ENCODE measurements around the gene WRAP73. TPM values are rescaled to one million over a fixed set of nuclear protein-coding genes. Genes with fewer than 3 reads are reported as not detected.

WRAP73 gene
- polyA plus RNA-seq, 4 donors: 16.2 to 36.9 (median 29.3) TPM

DNA sequence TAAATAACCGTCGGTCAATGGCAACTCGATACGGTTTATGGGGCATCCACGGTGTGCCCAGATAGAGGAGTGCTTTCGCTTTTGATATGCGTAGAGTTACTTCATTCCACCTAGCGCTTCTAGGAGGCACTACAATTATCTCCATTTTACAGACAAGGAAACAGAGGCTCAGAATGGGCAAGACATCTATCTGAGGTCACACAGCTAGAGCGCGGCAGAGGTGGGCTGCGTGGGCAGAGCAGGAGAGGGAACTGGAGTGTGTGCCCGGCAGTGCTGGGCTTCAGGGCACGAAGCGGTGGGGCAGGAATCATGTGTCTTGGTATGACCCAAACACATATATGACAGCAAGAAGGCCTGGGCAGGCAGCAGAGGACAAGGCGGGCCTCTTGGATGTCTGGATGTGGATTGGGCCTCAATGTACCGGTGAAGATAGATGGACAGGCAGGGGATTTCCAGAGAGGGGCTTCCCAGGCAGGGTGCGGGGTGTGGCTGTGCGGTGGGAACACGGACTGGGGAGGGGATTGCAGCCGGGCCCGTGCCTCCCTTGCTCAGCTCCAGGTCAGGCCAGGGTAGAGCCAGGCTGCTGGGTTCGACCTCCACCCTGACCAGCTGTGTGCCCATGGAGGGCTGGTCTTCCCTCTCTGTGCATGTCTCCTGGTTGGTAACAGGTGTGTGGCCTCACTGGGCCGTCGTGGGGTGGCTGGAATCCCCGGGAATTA, 23.6 kb upstream of the WRAP73 start:
- H3K4me3 ChIP-seq (ENCODE audit: low read depth in 1 of 3, low read length in 3 of 3): peak overlapping the region in 1 of 3 donors; percentile 30
- peaks cover 0 to 11% (median 0%) of the 10 kb centered on the region in 3 donors for H3K27me3 ChIP-seq (ENCODE audit: control insufficient read depth in 3 of 3, insufficient read depth in 3 of 3, low read length in 3 of 3)
- WGBS, 3 donors: 51 to 76% (median 53%) methylated on average over 22 to 25 of the region's 25 CpGs
- peaks cover 0 to 11% (median 1%) of the 10 kb centered on the region in 3 donors for H3K4me1 ChIP-seq (ENCODE audit: control insufficient read depth in 3 of 3, insufficient read depth in 2 of 3, low read depth in 1 of 3, low read length in 2 of 3)
- FAIRE-seq (no peak), DNase-seq (peak in 1 of 2 donors; percentile 79)
- H3K9me3 ChIP-seq (ENCODE audit: control insufficient read depth in 2 of 2, insufficient read depth in 1 of 2, low read depth in 1 of 2, low read length in 1 of 2): no peaks in the 10 kb centered on the region
- H3K36me3 ChIP-seq (ENCODE audit: control insufficient read depth in 3 of 3, insufficient read depth in 2 of 3, low read depth in 1 of 3, low read length in 3 of 3): no peaks in the 10 kb centered on the region
- no peak overlapping the region for H3K27ac ChIP-seq (ENCODE audit: low read depth in 1 of 3, low read length in 2 of 3)

DNA sequence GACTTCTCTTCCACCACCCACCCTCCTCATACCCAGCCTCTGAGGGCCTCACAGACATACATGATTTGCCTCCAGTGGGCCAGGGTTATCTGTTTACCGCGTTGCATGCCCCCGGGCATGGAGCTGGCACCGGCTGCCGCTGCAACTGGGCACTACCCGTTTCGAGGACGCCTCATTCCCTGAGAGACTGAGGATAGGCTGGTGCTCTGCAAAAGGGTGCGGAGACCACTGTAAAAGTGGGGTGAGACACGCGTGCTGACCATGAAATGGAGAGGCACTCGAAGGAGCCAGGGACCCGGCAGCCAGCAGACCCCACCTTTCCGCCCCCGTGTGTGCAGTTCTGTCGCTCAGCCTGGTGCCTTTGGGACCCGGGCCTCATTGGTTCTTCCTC, 23.1 kb upstream of the WRAP73 start:
- Histone ChIP-seq H3K27me3 (ENCODE audit: control insufficient read depth in 3 of 3, insufficient read depth in 3 of 3, low read length in 3 of 3) (peaks cover 0 to 11% (median under 1%) of the 10 kb centered on the region in 3 donors), H3K4me1 (ENCODE audit: control insufficient read depth in 3 of 3, insufficient read depth in 2 of 3, low read depth in 1 of 3, low read length in 2 of 3) (peaks cover 0 to 12% (median 2%) of the 10 kb centered on the region in 3 donors), H3K27ac (ENCODE audit: low read depth in 1 of 3, low read length in 2 of 3) (no peak overlapping the region), H3K9me3 (ENCODE audit: control insufficient read depth in 2 of 2, insufficient read depth in 1 of 2, low read depth in 1 of 2, low read length in 1 of 2) (no peaks in the 10 kb centered on the region), H3K4me3 (ENCODE audit: low read depth in 1 of 3, low read length in 3 of 3) (peak overlapping the region in 1 of 3 donors; percentile 30), H3K36me3 (ENCODE audit: control insufficient read depth in 3 of 3, insufficient read depth in 2 of 3, low read depth in 1 of 3, low read length in 3 of 3) (no peaks in the 10 kb centered on the region)
- WGBS, 3 donors: 41 to 83% (median 44%) methylated on average over 15 to 17 of the region's 17 CpGs
- FAIRE-seq: no peak
- DNase-seq: no peak

DNA sequence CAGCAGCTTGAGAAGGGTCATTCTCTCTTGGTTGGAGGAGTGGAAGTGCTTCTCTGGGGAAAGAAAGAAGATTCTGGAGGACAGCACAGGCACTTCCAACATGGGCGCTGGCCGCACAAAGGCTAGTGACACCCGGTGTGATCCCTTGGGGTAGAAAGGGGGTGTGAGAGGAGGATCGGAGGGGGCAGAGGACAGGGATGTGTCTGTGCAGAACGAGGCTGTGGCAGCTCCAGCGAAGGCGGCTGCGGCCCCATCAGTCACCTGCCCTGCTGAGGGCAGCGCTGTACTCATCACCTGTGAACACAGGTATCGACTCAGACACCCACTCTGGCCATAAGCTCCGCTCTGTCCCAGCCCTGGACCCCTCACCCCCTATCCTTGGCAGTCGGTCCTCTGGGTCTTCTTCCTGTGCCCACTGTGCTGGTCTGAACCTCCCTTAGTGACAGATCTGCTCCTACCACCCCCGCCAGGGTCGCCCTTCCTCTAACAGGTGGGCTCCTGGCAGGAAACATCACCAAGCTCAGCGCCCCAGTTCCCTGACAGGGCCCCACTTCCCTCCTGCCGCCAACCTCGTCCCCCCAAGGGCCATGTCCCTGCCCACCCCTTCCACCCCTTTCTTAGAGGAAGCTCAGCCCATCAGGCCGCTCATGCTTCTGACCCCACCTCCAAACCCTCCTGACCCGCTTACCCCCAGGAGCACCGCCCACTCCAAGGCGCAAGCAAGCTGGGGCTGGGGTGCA, 22.5 kb upstream of the WRAP73 start:
- Histone ChIP-seq H3K27ac (ENCODE audit: low read depth in 1 of 3, low read length in 2 of 3) (no peak overlapping the region), H3K36me3 (ENCODE audit: control insufficient read depth in 3 of 3, insufficient read depth in 2 of 3, low read depth in 1 of 3, low read length in 3 of 3) (no peaks in the 10 kb centered on the region), H3K4me1 (ENCODE audit: control insufficient read depth in 3 of 3, insufficient read depth in 2 of 3, low read depth in 1 of 3, low read length in 2 of 3) (peaks cover 0 to 12% (median 2%) of the 10 kb centered on the region in 3 donors), H3K27me3 (ENCODE audit: control insufficient read depth in 3 of 3, insufficient read depth in 3 of 3, low read length in 3 of 3) (peaks cover 0 to 11% (median 4%) of the 10 kb centered on the region in 3 donors), H3K9me3 (ENCODE audit: control insufficient read depth in 2 of 2, insufficient read depth in 1 of 2, low read depth in 1 of 2, low read length in 1 of 2) (no peaks in the 10 kb centered on the region), H3K4me3 (ENCODE audit: low read depth in 1 of 3, low read length in 3 of 3) (no peak overlapping the region)
- DNase-seq (no peak), FAIRE-seq (no peak)
- WGBS, 3 donors: 74 to 76% (median 75%) methylated on average over 21 of the region's 21 CpGs

DNA sequence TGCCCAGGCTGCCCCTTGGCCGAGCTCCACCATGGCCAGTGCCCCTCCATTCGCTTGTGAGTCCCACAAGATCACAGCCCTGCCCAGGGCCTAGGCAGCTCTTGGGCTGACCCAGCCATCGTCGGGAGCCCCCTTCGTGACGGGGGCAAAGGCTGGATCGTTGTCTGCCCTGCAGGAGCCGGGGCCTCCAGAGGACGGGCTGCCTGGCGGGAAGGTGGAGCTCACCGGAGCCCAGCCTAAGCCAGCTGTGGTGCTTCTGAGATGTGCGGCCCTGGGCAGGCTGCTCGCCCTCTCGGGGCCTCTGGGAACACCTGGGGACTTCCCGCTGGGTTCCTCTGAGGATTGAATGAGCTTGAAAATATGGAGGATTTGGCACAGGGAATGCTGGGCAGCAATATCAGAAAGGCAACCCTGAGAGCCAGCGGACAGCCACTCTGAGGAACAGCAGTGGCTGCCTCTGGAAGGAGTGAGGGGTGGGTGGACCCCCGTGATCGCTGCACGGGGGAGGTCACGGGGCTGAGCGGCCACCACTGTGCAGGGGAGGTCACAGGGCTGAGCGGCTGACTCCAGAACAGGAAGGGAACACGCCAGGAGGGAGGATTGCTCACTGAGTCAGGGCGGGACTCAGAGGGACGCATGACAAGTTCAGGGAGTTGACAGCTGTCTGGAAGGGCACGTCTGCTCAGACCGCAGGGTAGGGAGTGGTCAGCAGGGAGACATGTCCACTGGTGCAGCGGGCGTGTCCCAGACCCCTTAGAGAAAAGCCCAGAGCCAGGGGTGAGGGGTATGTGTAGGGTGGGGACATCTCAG, 21.7 kb upstream of the WRAP73 start:
- H3K27ac ChIP-seq (ENCODE audit: low read depth in 1 of 3, low read length in 2 of 3): no peak overlapping the region
- peaks cover 2 to 15% (median 4%) of the 10 kb centered on the region in 3 donors for H3K27me3 ChIP-seq (ENCODE audit: control insufficient read depth in 3 of 3, insufficient read depth in 3 of 3, low read length in 3 of 3)
- H3K4me3 ChIP-seq (ENCODE audit: low read depth in 1 of 3, low read length in 3 of 3): no peak overlapping the region
- DNase-seq (no peak), FAIRE-seq (no peak)
- H3K4me1 ChIP-seq (ENCODE audit: control insufficient read depth in 3 of 3, insufficient read depth in 2 of 3, low read depth in 1 of 3, low read length in 2 of 3): peaks cover 0 to 12% (median 2%) of the 10 kb centered on the region in 3 donors
- no peaks in the 10 kb centered on the region for H3K9me3 ChIP-seq (ENCODE audit: control insufficient read depth in 2 of 2, insufficient read depth in 1 of 2, low read depth in 1 of 2, low read length in 1 of 2)
- 19 to 53% (median 32%) methylated on average over 28 to 29 of the region's 29 CpGs for WGBS, 3 donors
- H3K36me3 ChIP-seq (ENCODE audit: control insufficient read depth in 3 of 3, insufficient read depth in 2 of 3, low read depth in 1 of 3, low read length in 3 of 3): no peaks in the 10 kb centered on the region

DNA sequence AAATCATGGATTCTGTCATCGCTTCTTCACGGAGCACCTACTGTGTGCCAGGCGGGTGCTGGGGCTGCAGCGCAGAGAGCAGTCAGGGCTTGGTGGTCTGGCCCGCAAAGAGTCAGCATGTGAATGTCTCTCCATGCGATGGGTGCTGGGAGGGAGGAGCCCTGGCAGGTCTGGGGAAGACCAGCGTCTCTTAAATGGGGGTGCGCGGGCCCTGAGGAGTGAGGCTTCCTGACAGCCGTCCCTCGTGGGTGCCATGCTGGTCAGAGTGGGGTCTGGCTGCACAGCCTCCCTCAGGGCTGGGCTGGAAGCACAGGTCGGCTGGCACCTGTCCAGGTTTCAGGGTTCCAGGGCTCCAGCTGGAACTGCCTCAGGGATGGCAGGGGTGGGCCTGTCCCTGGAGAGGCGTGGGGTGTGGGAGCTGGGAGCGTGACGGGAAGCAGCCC, 20.9 kb upstream of the WRAP73 start:
- H3K9me3 ChIP-seq (ENCODE audit: control insufficient read depth in 2 of 2, insufficient read depth in 1 of 2, low read depth in 1 of 2, low read length in 1 of 2): no peaks in the 10 kb centered on the region
- no peak overlapping the region for H3K4me3 ChIP-seq (ENCODE audit: low read depth in 1 of 3, low read length in 3 of 3)
- no peak for FAIRE-seq
- no peaks in the 10 kb centered on the region for H3K36me3 ChIP-seq (ENCODE audit: control insufficient read depth in 3 of 3, insufficient read depth in 2 of 3, low read depth in 1 of 3, low read length in 3 of 3)
- 74 to 86% (median 75%) methylated on average over 15 of the region's 15 CpGs for WGBS, 3 donors
- H3K27ac ChIP-seq (ENCODE audit: low read depth in 1 of 3, low read length in 2 of 3): no peak overlapping the region
- peaks cover 2 to 15% (median 4%) of the 10 kb centered on the region in 3 donors for H3K27me3 ChIP-seq (ENCODE audit: control insufficient read depth in 3 of 3, insufficient read depth in 3 of 3, low read length in 3 of 3)
- peaks cover 0 to 12% (median 2%) of the 10 kb centered on the region in 3 donors for H3K4me1 ChIP-seq (ENCODE audit: control insufficient read depth in 3 of 3, insufficient read depth in 2 of 3, low read depth in 1 of 3, low read length in 2 of 3)
- DNase-seq: no peak

DNA sequence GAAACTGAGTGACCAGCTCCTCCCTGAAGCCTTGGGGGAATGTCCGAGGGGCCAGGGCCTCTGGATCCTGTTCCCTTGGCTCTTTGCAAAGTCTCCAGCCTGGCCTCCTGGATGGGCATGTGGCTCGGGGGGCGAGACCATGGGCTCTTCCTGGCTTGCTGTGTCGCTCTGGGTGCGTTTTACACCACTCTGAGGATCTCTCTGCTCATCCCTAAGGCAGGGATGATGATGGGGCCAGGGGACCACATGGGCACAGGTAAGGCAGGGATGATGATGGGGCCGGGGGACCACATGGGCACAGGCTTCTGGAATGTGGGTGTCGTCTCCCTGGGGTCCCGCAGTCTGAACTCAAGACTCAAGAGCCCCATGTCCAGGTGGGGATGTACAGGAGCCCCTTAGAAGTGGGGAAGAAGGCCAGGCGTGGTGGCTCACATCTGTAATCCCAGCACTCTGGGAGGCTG, 20.1 kb upstream of the WRAP73 start:
- Histone ChIP-seq H3K27me3 (ENCODE audit: control insufficient read depth in 3 of 3, insufficient read depth in 3 of 3, low read length in 3 of 3) (peaks cover 2 to 15% (median 4%) of the 10 kb centered on the region in 3 donors), H3K27ac (ENCODE audit: low read depth in 1 of 3, low read length in 2 of 3) (no peak overlapping the region), H3K4me1 (ENCODE audit: control insufficient read depth in 3 of 3, insufficient read depth in 2 of 3, low read depth in 1 of 3, low read length in 2 of 3) (peaks cover 0 to 12% (median 2%) of the 10 kb centered on the region in 3 donors), H3K36me3 (ENCODE audit: control insufficient read depth in 3 of 3, insufficient read depth in 2 of 3, low read depth in 1 of 3, low read length in 3 of 3) (no peaks in the 10 kb centered on the region), H3K9me3 (ENCODE audit: control insufficient read depth in 2 of 2, insufficient read depth in 1 of 2, low read depth in 1 of 2, low read length in 1 of 2) (no peaks in the 10 kb centered on the region), H3K4me3 (ENCODE audit: low read depth in 1 of 3, low read length in 3 of 3) (no peak overlapping the region)
- WGBS, 3 donors: 77 to 84% (median 81%) methylated on average over 9 of the region's 9 CpGs
- no peak for FAIRE-seq
- no peak for DNase-seq

DNA sequence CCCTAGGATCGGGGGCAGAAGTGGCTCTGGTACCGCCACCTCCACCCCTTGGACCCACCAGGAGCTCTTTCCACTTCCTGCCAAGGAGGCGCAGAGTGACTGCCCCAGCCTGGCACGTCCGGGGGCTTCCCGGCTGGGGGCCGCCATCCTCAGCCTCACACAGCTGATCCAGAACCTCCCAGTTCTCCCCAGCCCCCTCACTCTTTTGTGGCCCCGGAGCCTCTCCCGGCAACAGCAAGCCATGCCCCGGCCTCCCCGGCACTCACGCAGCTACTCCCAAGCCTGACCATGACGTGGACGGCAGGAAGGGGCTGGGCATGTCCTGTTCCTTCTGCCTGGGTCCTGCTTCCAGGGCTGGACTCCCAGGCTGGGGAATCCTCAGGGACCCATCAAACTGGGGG, 19.5 kb upstream of the WRAP73 start:
- FAIRE-seq: no peak
- Histone ChIP-seq H3K27ac (ENCODE audit: low read depth in 1 of 3, low read length in 2 of 3) (no peak overlapping the region), H3K4me1 (ENCODE audit: control insufficient read depth in 3 of 3, insufficient read depth in 2 of 3, low read depth in 1 of 3, low read length in 2 of 3) (peaks cover 0 to 9% (median 2%) of the 10 kb centered on the region in 3 donors), H3K27me3 (ENCODE audit: control insufficient read depth in 3 of 3, insufficient read depth in 3 of 3, low read length in 3 of 3) (peaks cover 2 to 15% (median 4%) of the 10 kb centered on the region in 3 donors), H3K9me3 (ENCODE audit: control insufficient read depth in 2 of 2, insufficient read depth in 1 of 2, low read depth in 1 of 2, low read length in 1 of 2) (no peaks in the 10 kb centered on the region), H3K36me3 (ENCODE audit: control insufficient read depth in 3 of 3, insufficient read depth in 2 of 3, low read depth in 1 of 3, low read length in 3 of 3) (no peaks in the 10 kb centered on the region), H3K4me3 (ENCODE audit: low read depth in 1 of 3, low read length in 3 of 3) (no peak overlapping the region)
- WGBS, 3 donors: 43 to 73% (median 54%) methylated on average over 10 to 14 of the region's 14 CpGs
- no peak for DNase-seq
